ENCODE data around the gene AUP1. TPM values are rescaled to one million over a fixed set of nuclear protein-coding genes. Genes with fewer than 3 reads are reported as not detected.

Gene AUP1
- polyA plus RNA-seq, 1 donor from 2014 or later: 153 TPM

GRCh38 chr2:74556831-74557370, 27.4 kb upstream of the AUP1 start:
- H4K20me1 ChIP-seq (ENCODE audit: insufficient read depth): no peaks in the 10 kb centered on the region
- H3K27me3 ChIP-seq (ENCODE audit: insufficient read depth, low read depth, low read length): peaks cover 25% of the 10 kb centered on the region
- no peaks in the 10 kb centered on the region for H3K79me2 ChIP-seq (replicated peaks; ENCODE audit: insufficient read depth, low read length)
- no peaks in the 10 kb centered on the region for H3K36me3 ChIP-seq (ENCODE audit: insufficient read depth, low read length)
- no peak overlapping the region for H3K4me3 ChIP-seq (ENCODE audit: low read length)
- H2AFZ ChIP-seq (ENCODE audit: low read depth, low read length): no peak overlapping the region
- H3K9me3 ChIP-seq (ENCODE audit: low read length): no peaks in the 10 kb centered on the region
- no peak overlapping the region for H3K4me2 ChIP-seq (ENCODE audit: low read length)
- no peaks in the 10 kb centered on the region for H3F3A ChIP-seq (ENCODE audit: insufficient read depth, low read length, poor library complexity, severe bottlenecking)
- no peak overlapping the region for H3K27ac ChIP-seq (ENCODE audit: low read length)
- no peak for TF ChIP-seq EP300 (conservative IDR thresholded peaks at IDR 0.05; ENCODE audit: poor library complexity, severe bottlenecking)
- TF ChIP-seq CTCF (IDR thresholded peaks at IDR 0.05; ENCODE audit: poor library complexity, severe bottlenecking): no peak
- no peak for TF ChIP-seq TAF1 (IDR thresholded peaks at IDR 0.05; ENCODE audit: low read depth)
- TF ChIP-seq POLR2AphosphoS5 (IDR thresholded peaks at IDR 0.05): no peak
- TF ChIP-seq EZH2 (IDR thresholded peaks at IDR 0.05; ENCODE audit: borderline replicate concordance, insufficient read depth, low read length, poor library complexity, severe bottlenecking): no peak
- TF ChIP-seq, protein P1, sequence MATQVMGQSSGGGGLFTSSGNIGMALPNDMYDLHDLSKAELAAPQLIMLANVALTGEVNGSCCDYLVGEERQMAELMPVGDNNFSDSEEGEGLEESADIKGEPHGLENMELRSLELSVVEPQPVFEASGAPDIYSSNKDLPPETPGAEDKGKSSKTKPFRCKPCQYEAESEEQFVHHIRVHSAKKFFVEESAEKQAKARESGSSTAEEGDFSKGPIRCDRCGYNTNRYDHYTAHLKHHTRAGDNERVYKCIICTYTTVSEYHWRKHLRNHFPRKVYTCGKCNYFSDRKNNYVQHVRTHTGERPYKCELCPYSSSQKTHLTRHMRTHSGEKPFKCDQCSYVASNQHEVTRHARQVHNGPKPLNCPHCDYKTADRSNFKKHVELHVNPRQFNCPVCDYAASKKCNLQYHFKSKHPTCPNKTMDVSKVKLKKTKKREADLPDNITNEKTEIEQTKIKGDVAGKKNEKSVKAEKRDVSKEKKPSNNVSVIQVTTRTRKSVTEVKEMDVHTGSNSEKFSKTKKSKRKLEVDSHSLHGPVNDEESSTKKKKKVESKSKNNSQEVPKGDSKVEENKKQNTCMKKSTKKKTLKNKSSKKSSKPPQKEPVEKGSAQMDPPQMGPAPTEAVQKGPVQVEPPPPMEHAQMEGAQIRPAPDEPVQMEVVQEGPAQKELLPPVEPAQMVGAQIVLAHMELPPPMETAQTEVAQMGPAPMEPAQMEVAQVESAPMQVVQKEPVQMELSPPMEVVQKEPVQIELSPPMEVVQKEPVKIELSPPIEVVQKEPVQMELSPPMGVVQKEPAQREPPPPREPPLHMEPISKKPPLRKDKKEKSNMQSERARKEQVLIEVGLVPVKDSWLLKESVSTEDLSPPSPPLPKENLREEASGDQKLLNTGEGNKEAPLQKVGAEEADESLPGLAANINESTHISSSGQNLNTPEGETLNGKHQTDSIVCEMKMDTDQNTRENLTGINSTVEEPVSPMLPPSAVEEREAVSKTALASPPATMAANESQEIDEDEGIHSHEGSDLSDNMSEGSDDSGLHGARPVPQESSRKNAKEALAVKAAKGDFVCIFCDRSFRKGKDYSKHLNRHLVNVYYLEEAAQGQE (IDR thresholded peaks at IDR 0.05; ENCODE audit: borderline replicate concordance): no peak
- no peak for TF ChIP-seq RAD21 (conservative IDR thresholded peaks at IDR 0.05)
- TF ChIP-seq MXI1 (conservative IDR thresholded peaks at IDR 0.05; ENCODE audit: poor library complexity, severe bottlenecking): no peak
- no peak for TF ChIP-seq SMC3 (conservative IDR thresholded peaks at IDR 0.05; ENCODE audit: poor library complexity)
- no peaks in the 10 kb centered on the region for H3K9me2 ChIP-seq (ENCODE audit: insufficient read depth, low read length)
- H3K9ac ChIP-seq (ENCODE audit: low read length): no peak overlapping the region

DNA sequence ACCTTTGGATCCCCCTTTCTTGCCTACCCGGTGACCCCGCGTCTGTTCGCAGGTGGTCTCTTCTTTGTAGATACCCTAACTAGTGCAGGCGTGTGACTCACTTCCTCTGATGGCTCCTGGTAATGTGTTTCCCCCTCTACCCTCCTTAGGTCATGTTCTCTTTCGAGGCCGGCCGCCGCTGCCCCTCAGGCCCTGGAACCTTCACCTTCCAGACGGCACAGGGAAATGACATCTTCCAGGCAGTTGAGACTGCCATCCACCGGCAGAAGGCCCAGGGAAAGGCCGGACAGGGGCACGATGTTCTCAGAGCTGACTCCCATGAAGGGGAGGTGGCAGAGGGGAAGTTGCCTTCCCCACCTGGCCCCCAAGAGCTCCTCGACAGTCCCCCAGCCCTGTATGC, 26.7 kb upstream of the AUP1 start:
- H3K9ac ChIP-seq (ENCODE audit: low read length): no peak overlapping the region
- H3F3A ChIP-seq (ENCODE audit: insufficient read depth, low read length, poor library complexity, severe bottlenecking): no peaks in the 10 kb centered on the region
- H4K20me1 ChIP-seq (ENCODE audit: insufficient read depth): no peaks in the 10 kb centered on the region
- H3K4me2 ChIP-seq (ENCODE audit: low read length): no peak overlapping the region
- H3K9me2 ChIP-seq (ENCODE audit: insufficient read depth, low read length): no peaks in the 10 kb centered on the region
- peaks cover 25% of the 10 kb centered on the region for H3K27me3 ChIP-seq (ENCODE audit: insufficient read depth, low read depth, low read length)
- no peaks in the 10 kb centered on the region for H3K36me3 ChIP-seq (ENCODE audit: insufficient read depth, low read length)
- H3K4me3 ChIP-seq (ENCODE audit: low read length): no peak overlapping the region
- H2AFZ ChIP-seq (ENCODE audit: low read depth, low read length): no peak overlapping the region
- no peak overlapping the region for H3K27ac ChIP-seq (ENCODE audit: low read length)
- H3K9me3 ChIP-seq (ENCODE audit: low read length): no peaks in the 10 kb centered on the region
- TF ChIP-seq EP300 (conservative IDR thresholded peaks at IDR 0.05; ENCODE audit: poor library complexity, severe bottlenecking) (no peak), CTCF (IDR thresholded peaks at IDR 0.05; ENCODE audit: poor library complexity, severe bottlenecking) (no peak), POLR2AphosphoS5 (IDR thresholded peaks at IDR 0.05) (no peak), MXI1 (conservative IDR thresholded peaks at IDR 0.05; ENCODE audit: poor library complexity, severe bottlenecking) (no peak)
- no peaks in the 10 kb centered on the region for H3K79me2 ChIP-seq (replicated peaks; ENCODE audit: insufficient read depth, low read length)
